Breast epithelium (tissue), 4 donors: ENCODE results near the gene MGST2. TPM values are rescaled to one million over a fixed set of nuclear protein-coding genes. Genes with fewer than 3 reads are reported as not detected.
"Not testable (repeated sequence)": the region's sequence is repeated elsewhere in the genome, so short reads cannot be mapped to it uniquely, and the experiment has no call there.

Source experiments
- DNase-seq, 2 donors: peaks; one replicate each; pipeline ENCODE4 v3.0.0-alpha.2; 2019; ENCODE audit warnings: low spot score in 2 of 2
- H3K27ac ChIP-seq, 2 donors: fragments of 200-600 bp; sonication (generic) in 1 of 2; one replicate each; pipeline ENCODE4 v1.5.1; 2016 to 2019; ENCODE audit warnings: mild to moderate bottlenecking in 1 of 2
- H3K27me3 ChIP-seq, 2 donors: fragments of 200-600 bp; sonication (generic) in 1 of 2; one replicate each; pipeline versions ENCODE4 v1.5.1 to v1.6.0; 2017 to 2019; ENCODE audit warnings: control low read depth in 1 of 2, mild to moderate bottlenecking in 1 of 2
- H3K36me3 ChIP-seq: fragments of 200-600 bp; one replicate; pipeline ENCODE4 v1.5.1; 2019
- H3K4me1 ChIP-seq, 2 donors: fragments of 200-600 bp; sonication (generic); one replicate each; pipeline ENCODE4 v1.5.1; 2016 to 2019; ENCODE audit warnings: control low read depth in 1 of 2
- H3K4me3 ChIP-seq, 3 donors: fragments of 200-600 bp; sonication (generic); 1 replicate in 2 of 3; 2 replicates in 1 of 3; pipeline ENCODE4 v1.5.1; 2016 to 2019; ENCODE audit warnings: mild to moderate bottlenecking in 3 of 3, moderate library complexity in 2 of 3
- H3K9me3 ChIP-seq, 2 donors: fragments of 200-600 bp; sonication (generic) in 1 of 2; one replicate each; pipeline ENCODE4 v1.5.1; 2016 to 2019; ENCODE audit warnings: control low read depth in 1 of 2
- CTCF ChIP-seq, 3 donors: fragments of 450-650 bp; IDR thresholded peaks; one replicate each; pipeline ENCODE4 v1.5.1; 2016 to 2017; ENCODE audit warnings: antibody characterized with exemption in 3 of 3, mild to moderate bottlenecking in 3 of 3, moderate library complexity in 3 of 3
- POLR2A ChIP-seq: fragments of 450-650 bp; IDR thresholded peaks from one replicate; pipeline ENCODE4 v1.6.1; 2016; ENCODE audit warnings: antibody characterized with exemption, mild to moderate bottlenecking, moderate library complexity
- POLR2AphosphoS5 ChIP-seq, 3 donors: sonication (generic); formaldehyde crosslinking; IDR thresholded peaks; one replicate each; pipeline ENCODE4 v1.6.1; 2017; ENCODE audit warnings: antibody characterized with exemption in 3 of 3
- intact Hi-C: fragments of 100-400 bp; cut with DNase I; formaldehyde crosslinking; loops from one replicate; pipeline ENCODE4 v1.15.1; 2023; ENCODE audit warnings: low total_unique reads
- total RNA-seq, 3 donors: library from RNA; depleted of rRNA; stranded (reverse); fragments of >200 nt; gene quantifications; one replicate each; pipeline ENCODE4 v1.1.0, GENCODE V29; 2016

The MGST2 gene
- total RNA-seq, 3 donors from 2014 or later = 29.1 to 58.7 (median 50.5) TPM

GRCh38 chr4:139635966-139636365 lies 29.7 kb upstream of the MGST2 start:
- peaks cover 0 to 24% of the 10 kb centered on the region in 2 donors for H3K9me3 ChIP-seq
- no peaks in the 10 kb centered on the region for H3K4me1 ChIP-seq
- H3K27ac ChIP-seq = no peak overlapping the region
- no peaks in the 10 kb centered on the region for H3K27me3 ChIP-seq
- TF ChIP-seq CTCF (IDR thresholded peaks at IDR 0.05) = no peak
- TF ChIP-seq POLR2AphosphoS5 (IDR thresholded peaks at IDR 0.05) = no peak
- TF ChIP-seq POLR2A = no peak
- no peak for DNase-seq
- no peak overlapping the region for H3K4me3 ChIP-seq
- intact Hi-C loops = loop anchor here (10.0 kb wide), 1 partner anchor 141 kb away; no protein-coding TSS in a partner anchor
- no peaks in the 10 kb centered on the region for H3K36me3 ChIP-seq

- intact Hi-C loops = loop anchor here (10.0 kb wide), 1 partner anchor 144 kb away; no protein-coding TSS in a partner anchor
Measured at GRCh38 chr4:139638306-139638705, 27.3 kb upstream of the MGST2 start.

GRCh38 chr4:139639654-139640053 lies 26.0 kb upstream of the MGST2 start:
- intact Hi-C loops = loop anchor here (5.0 to 10.0 kb wide), 3 partner anchors 145 to 737 kb away; no protein-coding TSS in a partner anchor
- no peaks in the 10 kb centered on the region for H3K27me3 ChIP-seq
- H3K4me3 ChIP-seq = no peak overlapping the region
- no peak for DNase-seq
- no peaks in the 10 kb centered on the region for H3K36me3 ChIP-seq
- peaks cover 0 to 24% of the 10 kb centered on the region in 2 donors for H3K9me3 ChIP-seq
- H3K4me1 ChIP-seq = no peaks in the 10 kb centered on the region
- H3K27ac ChIP-seq = no peak overlapping the region
- TF ChIP-seq POLR2A (no peak), POLR2AphosphoS5 (IDR thresholded peaks at IDR 0.05) (no peak), CTCF (IDR thresholded peaks at IDR 0.05) (no peak)

More at GRCh38 chr4:139638306-139638705, 27.3 kb upstream of the MGST2 start:
- not testable (repeated sequence) for H3K27ac ChIP-seq, H3K36me3 ChIP-seq, H3K4me1 ChIP-seq, DNase-seq, H3K4me3 ChIP-seq, H3K27me3 ChIP-seq
- peaks cover 0 to 24% of the 10 kb centered on the region in 2 donors for H3K9me3 ChIP-seq

- Histone ChIP-seq H3K27ac (no peak overlapping the region), H3K4me3 (no peak overlapping the region), H3K9me3 (peaks cover 0 to 24% of the 10 kb centered on the region in 2 donors), H3K4me1 (no peaks in the 10 kb centered on the region), H3K27me3 (no peaks in the 10 kb centered on the region), H3K36me3 (no peaks in the 10 kb centered on the region)
- no peak for DNase-seq
- intact Hi-C loops = loop anchor here (5.0 to 10.0 kb wide), 2 partner anchors 554 to 739 kb away; no protein-coding TSS in a partner anchor
- TF ChIP-seq POLR2AphosphoS5 (IDR thresholded peaks at IDR 0.05) (no peak), POLR2A (no peak), CTCF (IDR thresholded peaks at IDR 0.05) (no peak)
Measured at GRCh38 chr4:139641218-139641617, 24.4 kb upstream of the MGST2 start.

GRCh38 chr4:139642364-139642763 lies 23.3 kb upstream of the MGST2 start:
- no peak overlapping the region for H3K4me3 ChIP-seq
- H3K9me3 ChIP-seq = peaks cover 0 to 24% of the 10 kb centered on the region in 2 donors
- no peak overlapping the region for H3K27ac ChIP-seq
- no peaks in the 10 kb centered on the region for H3K27me3 ChIP-seq
- TF ChIP-seq CTCF (IDR thresholded peaks at IDR 0.05) = no peak
- intact Hi-C loops = loop anchor here (5.0 to 10.0 kb wide), 2 partner anchors 552 to 740 kb away; no protein-coding TSS in a partner anchor
- DNase-seq = no peak
- H3K36me3 ChIP-seq = no peaks in the 10 kb centered on the region
- no peaks in the 10 kb centered on the region for H3K4me1 ChIP-seq
